Inflammatory macrophage treated with lipopolysaccharide for 4 hours (primary cell): ENCODE data around the gene ANKRD2.
"Not testable (repeated sequence)": the region's sequence is repeated elsewhere in the genome, so short reads cannot be mapped to it uniquely, and the experiment has no call there.

Source experiments
- DNase-seq: peaks from one replicate; pipeline ENCODE4 v3.0.0-alpha.2; 2020

The ANKRD2 gene

DNA sequence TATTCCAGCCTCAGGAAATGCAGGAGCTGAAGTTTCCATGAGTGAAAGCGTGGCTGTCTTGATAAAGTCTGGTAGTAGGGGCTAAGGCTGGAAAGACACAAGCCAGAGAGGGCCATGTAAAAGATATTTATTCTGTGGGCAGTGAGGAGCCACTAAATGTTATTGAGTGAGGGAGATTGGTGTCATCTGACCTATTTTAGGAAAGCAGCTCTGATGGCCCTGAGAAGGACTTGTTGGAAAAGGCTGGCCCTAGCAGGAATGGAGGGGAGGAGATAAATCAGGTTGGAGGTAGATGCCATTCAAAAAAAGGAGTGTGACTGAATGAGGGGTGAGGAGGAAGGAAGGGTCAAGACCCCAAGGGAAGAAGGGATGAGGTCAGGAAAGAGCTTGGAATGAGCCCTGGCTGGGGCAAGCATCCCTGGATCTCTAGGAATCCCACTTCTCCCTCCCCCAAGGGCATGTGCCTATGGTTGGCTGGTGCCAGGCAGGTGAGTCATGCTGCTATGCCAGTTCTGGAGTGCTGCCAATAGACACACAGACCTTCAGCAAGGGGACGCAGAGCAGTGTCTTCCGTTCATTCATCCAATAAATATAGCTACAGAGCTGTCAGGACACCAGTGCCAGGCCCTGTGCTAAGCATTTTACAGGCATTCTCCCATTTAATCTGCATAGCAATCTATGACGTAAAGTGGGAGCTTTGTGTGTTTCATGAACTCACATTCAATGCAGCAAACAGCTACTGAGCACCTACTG, 2.0 kb downstream of the ANKRD2 start:
- no peak for DNase-seq

DNA sequence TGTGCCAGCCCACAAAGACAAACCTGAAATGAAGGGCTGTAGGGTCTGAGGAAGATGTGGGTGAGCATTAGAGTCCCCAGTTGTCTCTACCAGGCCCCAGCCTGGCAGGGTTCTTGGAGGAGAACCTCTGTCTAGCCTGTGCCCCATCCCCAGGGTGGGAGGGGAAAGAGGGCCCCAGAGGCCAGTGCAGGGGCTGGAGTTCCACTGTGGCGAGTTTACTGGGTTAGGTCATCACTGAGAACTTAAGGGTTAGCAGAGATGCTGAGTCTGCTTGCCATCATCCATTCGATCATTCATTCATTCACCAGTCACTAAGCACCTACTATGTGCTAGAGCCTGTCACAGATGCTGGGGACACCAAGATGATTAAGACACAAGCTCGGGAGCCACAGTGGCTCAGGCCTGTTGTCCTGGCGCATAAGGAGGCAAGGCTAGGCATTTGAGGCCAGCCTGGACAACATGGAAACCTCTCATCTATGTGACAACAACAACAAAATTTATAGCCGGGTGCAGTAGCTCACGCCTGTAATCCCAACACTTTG, 2.6 kb downstream of the ANKRD2 start:
- no peak for DNase-seq

DNA sequence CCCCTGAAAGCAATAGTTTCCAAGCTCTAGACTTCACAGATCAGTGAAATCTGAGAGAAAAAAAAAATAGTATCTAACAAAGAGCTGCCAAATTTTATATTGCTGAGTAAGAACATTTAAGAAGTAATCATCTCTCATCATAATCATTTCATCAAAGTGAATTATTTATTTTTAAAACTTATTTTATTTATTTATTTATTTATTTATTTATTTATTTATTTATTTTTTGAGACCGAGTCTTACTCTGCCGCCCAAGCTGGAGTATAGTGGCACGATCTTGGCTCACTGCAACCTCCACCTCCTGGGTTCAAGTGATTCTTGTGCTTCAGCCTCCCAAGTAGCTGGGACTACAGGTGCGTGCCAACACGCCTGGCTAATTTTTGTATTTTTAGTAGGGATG, 3.9 kb downstream of the ANKRD2 start:
- DNase-seq = not testable (repeated sequence)

DNA sequence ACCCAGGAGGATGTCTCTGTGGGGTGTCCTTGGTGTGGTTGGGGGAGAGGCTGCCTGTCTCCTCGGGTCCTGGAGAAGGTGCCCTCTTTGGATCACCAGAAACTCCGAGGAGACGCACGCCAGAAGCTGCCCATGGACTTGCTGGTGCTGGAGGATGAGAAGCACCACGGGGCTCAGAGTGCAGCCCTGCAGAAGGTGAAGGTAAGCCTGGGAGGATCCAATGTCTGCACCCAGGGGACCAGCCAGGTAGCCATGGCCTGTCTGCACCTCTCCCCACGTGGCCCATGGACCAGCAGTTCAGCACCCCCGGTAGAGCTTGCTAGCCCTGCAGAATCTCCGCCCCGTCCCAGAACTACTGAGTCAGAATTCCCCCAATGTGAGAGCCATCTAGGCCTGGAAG, 5.1 kb downstream of the ANKRD2 start:
- DNase-seq = no peak

DNA sequence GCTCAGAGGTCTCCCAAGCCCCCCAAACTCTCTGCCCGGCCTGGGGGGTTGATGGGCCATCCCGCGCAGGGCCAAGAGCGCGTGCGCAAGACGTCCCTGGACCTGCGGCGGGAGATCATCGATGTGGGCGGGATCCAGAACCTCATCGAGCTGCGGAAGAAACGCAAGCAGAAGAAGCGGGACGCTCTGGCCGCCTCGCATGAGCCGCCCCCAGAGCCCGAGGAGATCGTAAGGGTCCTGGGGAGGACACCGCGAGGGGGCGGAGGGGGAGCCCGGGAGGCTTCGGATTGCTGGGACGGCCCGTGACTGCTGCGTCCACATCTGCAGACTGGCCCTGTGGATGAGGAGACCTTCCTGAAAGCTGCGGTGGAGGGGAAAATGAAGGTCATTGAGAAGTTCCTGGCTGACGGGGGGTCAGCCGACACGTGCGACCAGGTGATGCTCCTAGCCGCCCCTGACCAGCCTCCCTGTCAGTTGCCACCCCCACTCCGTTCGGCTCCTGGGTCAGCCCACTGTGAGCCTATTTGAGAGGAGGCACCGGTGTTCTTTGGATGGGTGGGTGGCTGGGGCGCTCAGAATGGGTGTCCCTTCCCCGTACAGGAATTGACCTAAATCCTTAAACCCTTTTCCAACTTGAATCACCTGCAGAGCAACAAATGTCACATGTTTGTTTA, 5.7 kb downstream of the ANKRD2 start:
- no peak for DNase-seq

DNA sequence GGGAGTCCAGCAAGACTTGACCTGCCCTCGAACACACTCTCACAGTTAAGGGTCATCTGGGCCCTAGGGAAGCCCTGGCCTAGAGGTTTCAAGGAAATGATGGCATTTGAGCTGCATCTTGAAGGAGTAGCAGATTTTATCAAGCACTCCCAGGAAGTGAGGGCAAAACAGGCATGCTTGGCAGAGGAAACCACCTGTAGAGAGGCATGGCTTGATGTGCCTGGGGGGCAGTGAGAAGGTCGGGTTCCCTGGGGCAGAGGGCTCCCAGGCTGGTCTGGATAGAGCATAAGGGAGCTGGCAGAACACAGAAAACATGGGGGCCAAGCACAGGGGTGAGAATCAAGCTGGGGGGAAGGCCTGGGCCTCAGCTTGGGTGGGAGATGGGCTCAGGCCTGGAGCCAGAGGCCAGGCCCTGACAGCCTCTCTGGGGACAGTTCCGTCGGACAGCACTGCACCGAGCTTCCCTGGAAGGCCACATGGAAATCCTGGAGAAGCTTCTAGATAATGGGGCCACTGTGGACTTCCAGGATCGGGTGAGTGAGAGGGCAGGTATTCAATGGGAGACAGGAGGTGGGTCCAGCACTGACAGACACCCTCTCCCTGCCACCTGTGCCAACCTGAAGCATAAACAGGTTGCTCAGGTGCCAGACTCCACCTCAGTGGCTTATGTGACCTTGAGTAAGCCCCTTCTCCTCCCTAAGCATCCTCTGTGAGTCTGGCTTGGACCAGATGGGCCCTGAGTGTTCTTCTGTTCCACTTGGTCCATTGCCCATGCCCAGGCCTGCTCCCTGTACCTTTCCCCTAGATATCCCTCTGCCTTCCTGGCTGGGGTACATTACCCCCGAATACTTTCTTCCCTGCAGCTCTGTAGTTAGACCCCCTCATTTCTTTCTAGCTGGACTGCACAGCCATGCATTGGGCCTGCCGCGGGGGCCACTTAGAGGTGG, 8.1 kb downstream of the ANKRD2 start:
- no peak for DNase-seq

DNA sequence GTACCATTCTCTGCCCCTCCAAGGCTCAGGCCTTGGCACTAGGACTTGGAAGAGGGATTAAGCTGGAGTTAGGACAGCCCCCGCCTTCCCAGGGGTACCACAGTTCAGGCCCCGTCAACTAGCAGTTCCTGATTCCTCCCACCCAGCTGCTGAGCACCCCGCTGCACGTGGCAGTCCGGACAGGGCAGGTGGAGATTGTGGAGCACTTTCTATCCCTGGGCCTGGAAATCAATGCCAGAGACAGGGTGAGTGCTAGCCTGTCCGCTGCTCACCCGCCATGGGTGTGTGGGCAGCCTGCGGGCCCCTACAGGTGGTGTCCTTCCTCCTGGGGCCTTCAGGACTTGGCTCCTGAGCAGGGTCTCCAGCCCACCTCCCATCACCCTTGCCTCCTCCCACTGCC, 9.6 kb downstream of the ANKRD2 start:
- DNase-seq = no peak

DNA sequence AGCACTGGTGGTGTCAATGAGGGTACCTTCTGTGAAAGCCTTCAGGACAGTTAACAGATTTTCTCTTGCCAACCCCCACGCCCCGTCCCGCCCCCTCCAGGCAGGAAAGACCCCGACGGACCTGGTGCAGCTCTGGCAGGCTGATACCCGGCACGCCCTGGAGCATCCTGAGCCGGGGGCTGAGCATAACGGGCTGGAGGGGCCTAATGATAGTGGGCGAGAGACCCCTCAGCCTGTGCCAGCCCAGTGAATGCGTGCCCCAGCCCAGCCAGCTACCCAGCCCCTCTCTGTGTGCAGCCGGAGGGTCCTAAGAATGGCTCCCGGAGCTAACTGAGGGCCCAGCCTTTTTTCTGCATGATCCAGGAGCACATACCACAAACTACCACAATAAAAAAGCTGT, 10.9 kb downstream of the ANKRD2 start:
- DNase-seq = no peak

DNA sequence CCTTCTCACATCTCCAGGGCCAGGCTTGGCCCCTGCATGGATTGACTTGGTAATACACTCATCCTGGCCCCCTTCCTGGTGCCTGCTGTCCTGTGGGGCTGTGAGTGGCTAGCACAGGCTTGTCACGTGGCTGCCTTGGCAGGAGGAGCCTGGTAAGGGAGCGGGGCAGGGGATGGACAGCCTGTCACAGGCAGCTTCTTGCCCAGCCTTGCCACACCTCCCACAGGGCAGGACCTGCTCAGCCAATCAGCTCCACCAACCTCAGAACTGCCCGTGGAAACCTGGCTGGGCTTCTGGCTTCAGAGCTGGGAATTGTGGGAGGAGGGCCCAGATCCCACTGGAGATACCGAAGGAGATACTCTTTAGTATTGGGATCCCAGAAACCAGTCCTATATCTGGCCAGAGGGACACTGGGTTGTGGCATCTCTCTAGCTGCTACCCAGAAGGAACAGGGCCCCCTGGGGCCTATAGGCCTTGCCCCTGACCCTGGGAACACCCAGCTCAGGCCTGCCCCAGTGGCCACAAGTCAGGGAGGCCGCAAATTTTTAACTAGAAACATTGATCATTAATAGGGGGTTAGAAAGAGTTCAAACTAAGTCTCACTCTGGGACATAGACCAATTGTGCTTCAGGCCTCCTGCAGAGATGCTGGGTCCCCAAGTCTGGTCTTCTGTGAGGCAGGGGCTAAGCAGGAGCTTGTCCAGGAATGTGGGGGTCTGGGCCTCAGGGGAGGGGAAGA, 11.7 kb downstream of the ANKRD2 start, which contains the start of gene HOGA1:
HOGA1 (plus strand) TSS at position 330 of the 738 bp plus-strand sequence; CDS start at position 645, 315 bp downstream.
- no peak for DNase-seq

DNA sequence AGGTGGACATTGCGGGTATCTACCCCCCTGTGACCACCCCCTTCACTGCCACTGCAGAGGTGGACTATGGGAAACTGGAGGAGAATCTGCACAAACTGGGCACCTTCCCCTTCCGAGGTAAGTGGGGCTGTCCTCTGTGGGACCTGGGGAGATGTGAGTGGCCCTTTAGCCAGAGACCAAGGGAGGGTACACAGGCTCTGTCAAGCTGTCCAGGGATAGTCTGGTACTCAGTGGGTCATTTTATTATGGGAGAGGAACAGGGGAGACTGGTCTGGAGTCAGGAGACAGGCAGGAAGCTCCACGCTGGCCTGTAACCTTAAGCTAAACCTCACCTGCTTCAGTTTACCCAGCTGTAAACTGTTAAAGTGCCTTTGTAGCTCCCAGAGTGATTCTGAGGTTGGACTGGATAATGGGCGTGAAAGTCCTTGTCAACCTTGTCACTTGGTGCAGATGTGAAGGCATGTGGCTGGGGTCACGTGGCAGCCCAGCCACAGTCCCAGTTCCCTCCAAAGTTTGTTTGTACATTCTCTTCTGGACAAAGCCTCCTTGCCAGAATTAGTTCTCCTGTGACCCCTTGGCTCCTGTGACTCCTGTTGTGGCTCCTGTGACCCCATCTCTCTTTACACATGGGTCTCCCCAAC, 12.3 kb downstream of the ANKRD2 start:
- no peak for DNase-seq

DNA sequence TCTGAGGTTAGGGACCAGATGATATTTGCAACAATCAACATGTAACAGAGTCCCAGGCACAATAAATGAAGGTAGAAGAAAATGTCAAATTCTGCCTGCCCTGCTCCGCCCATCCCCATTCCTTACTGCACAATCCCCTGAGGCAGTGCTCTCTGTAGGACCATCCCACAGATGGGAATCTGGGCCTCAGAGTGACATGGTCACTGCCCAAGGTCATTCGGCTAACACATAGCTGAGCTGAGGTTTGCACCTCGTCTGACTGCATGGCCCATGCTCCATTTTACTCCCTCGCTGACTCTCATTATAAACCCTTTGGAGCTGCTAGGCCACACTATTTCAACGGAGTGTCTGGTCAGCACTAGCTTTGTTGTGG, 12.8 kb downstream of the ANKRD2 start:
- DNase-seq = no peak

DNA sequence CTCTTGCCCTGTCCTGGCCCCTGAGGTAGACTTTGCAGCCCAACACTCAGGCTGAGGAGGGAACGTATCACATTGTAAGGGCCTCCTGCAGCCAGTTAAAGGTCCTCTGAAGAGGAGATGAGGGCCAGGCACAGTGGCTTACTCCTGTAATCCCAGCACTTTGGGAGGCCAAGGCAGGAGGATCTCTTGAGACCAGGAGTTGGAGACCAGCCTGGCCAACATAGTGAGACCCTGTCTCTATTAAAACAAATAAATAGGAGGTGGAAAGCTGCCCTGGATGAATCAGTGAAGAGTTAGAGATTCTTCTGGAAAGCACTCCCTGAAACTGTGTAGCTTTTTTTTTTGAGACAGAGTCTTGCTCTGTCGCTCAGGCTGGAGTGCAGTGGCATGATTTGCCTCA, 14.6 kb downstream of the ANKRD2 start:
- DNase-seq = no peak

DNA sequence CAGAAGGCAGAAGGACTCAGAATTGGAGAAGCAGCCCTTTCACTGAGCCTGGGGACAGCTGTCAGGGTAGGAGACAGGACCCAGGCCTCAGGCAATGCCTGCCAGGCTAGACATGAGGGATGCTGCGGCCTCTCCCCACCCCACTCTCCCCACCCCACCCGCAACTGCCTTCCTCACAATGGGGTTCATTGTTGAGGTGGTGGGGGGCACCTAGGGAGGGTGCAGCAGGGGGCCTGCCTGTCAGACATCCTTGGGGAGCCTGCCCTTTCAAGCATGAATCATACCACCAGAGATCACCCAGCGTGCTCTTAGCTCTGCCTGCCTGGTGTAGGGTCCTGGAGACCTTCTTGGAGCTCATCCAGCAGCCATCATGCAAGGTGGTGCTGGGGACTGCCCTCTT, 16.9 kb downstream of the ANKRD2 start, which contains the start of gene C10orf62:
C10orf62 (plus strand) TSS at position 243 of the 400 bp plus-strand sequence. CDS start 177 bp downstream, outside the sequence.
- no peak for DNase-seq

DNA sequence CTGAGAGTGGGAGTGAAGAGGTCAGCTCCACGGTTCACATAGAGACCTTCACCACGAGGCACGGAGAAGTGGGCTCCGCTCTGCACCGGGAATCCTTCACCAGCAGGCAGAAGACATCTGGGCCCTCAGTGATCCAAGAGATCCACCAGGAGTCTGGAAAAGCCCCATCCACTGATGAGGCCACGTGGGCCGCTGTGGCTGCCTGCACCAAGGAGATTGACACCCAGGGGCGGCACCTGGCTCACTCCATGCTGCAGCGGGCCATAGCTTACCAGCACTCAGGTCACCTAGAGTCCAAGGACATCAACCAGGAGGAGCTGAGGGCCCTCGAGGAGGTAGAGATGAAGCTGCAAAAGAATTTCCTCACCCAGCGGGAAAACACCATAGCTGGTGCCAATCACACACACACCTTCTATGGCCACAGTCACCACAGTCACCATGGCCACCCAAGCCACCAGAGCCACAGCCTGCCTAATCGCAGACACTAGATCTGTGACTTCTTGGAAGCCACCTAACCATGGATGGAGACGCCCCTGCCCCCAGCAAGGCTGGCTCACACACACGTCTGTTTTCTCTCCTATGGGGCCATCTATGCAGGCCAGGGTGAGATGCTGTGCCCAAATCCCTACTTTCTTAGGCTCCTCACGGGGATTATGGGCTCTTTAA, 17.6 kb downstream of the ANKRD2 start:
- DNase-seq = no peak

DNA sequence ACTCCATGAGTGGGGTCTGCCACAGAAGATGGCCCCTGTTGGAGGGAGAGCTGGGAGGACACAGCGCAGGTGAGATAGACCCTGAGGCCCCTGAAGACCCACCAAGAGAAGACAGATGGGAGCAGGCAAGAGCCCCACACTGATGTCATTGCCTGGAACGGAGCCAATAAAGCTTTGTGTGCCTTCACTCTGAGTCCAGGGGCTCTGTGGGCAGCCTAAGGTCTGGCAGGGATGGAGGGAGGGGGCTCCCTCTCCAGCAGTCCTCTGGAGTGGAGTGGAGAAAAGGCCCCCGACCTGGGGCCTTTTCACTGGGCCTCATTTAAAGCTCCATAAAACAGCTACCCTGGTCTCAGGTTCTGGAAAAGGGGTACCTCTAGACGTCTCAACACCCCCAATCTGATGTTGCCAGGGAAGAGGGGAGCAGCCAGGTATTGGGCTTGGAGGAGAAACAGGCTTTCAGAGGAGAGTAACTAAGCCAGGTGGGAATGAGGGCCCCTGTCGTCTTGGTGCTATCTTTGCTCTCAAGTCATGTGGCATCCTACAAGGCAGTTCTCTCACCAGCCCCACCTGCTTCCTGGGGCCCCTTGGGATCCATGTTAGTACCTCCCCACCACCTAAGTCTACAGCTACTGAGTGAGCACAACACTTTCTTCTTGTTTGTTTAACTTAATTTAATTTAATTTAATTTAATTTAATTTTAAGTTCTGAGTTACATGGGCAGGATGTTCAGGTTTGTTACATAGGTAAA, 18.3 kb downstream of the ANKRD2 start:
- no peak for DNase-seq

DNA sequence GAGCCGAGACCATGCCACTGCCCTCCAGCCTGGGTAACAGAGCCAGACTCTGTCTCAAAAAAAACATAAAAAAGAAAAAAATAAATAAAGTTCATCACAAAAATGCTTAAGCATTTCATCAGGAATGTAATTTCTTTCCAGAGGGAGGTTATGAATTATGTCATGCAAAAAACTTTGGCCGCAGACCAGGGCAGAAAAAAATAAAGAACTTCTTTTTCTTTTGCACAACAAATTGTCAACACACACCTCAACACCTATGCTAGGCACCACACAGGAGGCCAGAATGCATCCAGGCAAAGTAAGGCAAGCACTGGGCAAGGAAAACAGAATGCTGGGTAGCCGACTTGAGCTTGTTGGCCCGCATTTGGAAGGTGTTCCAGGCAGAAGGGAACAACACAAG, 20.8 kb downstream of the ANKRD2 start:
- no peak for DNase-seq

DNA sequence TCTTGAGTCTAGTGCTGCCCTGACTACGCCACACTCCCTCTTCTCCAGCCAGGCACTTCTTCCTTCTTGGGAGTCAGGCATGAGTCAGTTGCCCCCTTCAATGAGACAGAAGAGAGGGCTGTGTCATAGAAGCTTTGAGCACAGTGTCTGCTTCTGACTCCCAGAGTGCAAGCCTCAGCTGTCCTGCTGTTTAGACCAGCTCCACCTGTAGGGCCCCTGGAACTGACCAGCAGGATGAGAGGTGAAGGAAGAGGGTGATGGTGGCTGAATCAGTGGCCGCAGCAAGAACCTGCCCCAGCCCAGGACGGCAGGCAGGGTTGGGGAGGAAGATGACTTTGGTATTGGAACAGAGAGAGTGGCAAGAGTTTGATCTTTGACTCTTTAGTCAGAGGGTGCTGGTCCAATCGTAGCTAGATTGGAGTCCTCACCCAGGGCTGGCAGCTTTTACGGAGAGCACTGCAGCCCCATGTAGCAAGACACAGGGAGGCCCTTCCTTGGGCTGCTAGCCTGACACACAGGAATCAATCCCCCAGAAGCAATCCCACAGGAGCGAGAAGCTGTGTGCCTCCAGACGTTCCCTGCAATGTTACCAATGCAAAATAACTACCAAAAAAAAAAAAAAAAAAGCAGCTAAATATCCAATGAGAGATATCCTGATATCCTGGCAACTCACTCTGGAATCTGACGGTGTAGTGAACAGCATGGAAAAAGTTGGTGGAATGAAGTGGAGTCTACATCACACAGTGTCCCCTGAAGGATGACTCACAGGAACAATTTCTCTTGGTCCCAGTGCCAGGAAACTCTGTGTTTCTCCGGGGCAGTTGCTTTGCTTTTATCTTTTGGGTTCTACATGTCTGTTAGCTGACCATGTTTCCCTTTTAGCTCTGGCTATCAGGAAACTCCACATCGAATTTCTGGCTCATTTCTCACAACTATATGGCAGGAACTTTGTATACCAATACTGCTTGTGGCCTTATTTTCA, 23.8 kb downstream of the ANKRD2 start:
- peak; percentile 8 for DNase-seq

DNA sequence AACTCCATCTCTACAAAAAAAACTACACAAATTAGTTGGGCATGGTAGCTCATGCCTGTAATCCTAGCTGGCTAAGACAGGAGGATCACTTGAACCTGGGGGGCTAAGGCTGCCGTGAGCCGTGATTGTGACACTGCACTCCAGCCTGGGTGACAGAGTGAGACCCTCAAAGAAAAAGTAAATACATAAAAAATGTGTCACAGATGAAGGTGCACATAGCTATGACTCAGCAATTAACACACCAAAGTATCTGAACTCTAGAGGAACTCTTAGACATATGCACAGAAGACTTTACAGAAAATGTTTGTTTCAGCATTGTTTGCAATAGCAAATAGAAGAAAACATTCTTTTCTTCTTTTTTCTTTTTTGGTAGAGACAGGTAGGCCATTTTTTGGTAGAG, 25.2 kb downstream of the ANKRD2 start:
- DNase-seq = no peak
